HepG2 (cell line): ENCODE data around the gene MCF2L.

Experiments
- EZH2 ChIP-seq: conservative IDR thresholded peaks from 2 replicates; pipeline ENCODE4 v1.6.1; 2012; ENCODE audit warnings: mild to moderate bottlenecking, low read depth, low read length, moderate library complexity
- MXD1 ChIP-seq: sonication (generic); formaldehyde crosslinking; IDR thresholded peaks from 2 replicates; pipeline ENCODE4 v1.4.0; 2020; ENCODE audit warnings: mild to moderate bottlenecking, missing genetic modification reagents
- NFE2 ChIP-seq: sonication (generic); formaldehyde crosslinking; IDR thresholded peaks from 2 replicates; pipeline ENCODE4 v1.4.0; 2020; ENCODE audit warnings: missing genetic modification reagents
- NR1H2 ChIP-seq: sonication (generic); formaldehyde crosslinking; IDR thresholded peaks from 2 replicates; pipeline ENCODE4 v1.8.1; 2022; ENCODE audit warnings: low read depth, missing genetic modification reagents, borderline replicate concordance
- ONECUT2 ChIP-seq: sonication (generic); formaldehyde crosslinking; IDR thresholded peaks from 2 replicates; pipeline ENCODE4 v1.4.0; 2020; ENCODE audit warnings: missing genetic modification reagents
- RFX1 ChIP-seq: fragments of 450-650 bp; IDR thresholded peaks from 2 replicates; pipeline ENCODE4 v1.6.1; 2017
- SCMH1 ChIP-seq: sonication (generic); formaldehyde crosslinking; IDR thresholded peaks from 2 replicates; pipeline ENCODE4 v1.9.0; 2021; ENCODE audit warnings: missing genetic modification reagents, mild to moderate bottlenecking, borderline replicate concordance
- ZBTB20 ChIP-seq: sonication (generic); formaldehyde crosslinking; IDR thresholded peaks from 2 replicates; pipeline ENCODE4 v1.8.1; 2023; ENCODE audit warnings: missing genetic modification reagents, low read depth, mild to moderate bottlenecking, borderline replicate concordance
- ZBTB4 ChIP-seq: sonication (generic); formaldehyde crosslinking; IDR thresholded peaks from 2 replicates; pipeline ENCODE4 v1.4.0; 2020; ENCODE audit warnings: missing genetic modification reagents, mild to moderate bottlenecking, borderline replicate concordance
- ZNF652 ChIP-seq: IDR thresholded peaks from 2 replicates; pipeline ENCODE4 v1.6.1; 2016; ENCODE audit warnings: low read depth, borderline replicate concordance
- TF ChIP-seq, protein P1 (sequence below): sonication (generic); formaldehyde crosslinking; IDR thresholded peaks from 2 replicates; pipeline ENCODE4 v1.5.0; 2020; ENCODE audit warnings: mild to moderate bottlenecking, missing genetic modification reagents, moderate library complexity
- TF ChIP-seq, protein P2 (sequence below): sonication (generic); formaldehyde crosslinking; IDR thresholded peaks from 2 replicates; pipeline ENCODE4 v1.5.0; 2020; ENCODE audit warnings: missing genetic modification reagents

GRCh38 chr13:112994084-112994780 lies 25.2 kb downstream of the MCF2L start:
- TF ChIP-seq ZBTB4 (CRISPR knock-in tag) (no peak), NR1H2 (CRISPR knock-in tag) (no peak), EZH2 (no peak), RFX1 (no peak), NFE2 (CRISPR knock-in tag) (no peak), ZNF652 (no peak), ONECUT2 (no peak), SCMH1 (CRISPR knock-in tag) (no peak), ZBTB20 (CRISPR knock-in tag) (no peak), MXD1 (CRISPR knock-in tag) (no peak)
- TF ChIP-seq, protein P1, sequence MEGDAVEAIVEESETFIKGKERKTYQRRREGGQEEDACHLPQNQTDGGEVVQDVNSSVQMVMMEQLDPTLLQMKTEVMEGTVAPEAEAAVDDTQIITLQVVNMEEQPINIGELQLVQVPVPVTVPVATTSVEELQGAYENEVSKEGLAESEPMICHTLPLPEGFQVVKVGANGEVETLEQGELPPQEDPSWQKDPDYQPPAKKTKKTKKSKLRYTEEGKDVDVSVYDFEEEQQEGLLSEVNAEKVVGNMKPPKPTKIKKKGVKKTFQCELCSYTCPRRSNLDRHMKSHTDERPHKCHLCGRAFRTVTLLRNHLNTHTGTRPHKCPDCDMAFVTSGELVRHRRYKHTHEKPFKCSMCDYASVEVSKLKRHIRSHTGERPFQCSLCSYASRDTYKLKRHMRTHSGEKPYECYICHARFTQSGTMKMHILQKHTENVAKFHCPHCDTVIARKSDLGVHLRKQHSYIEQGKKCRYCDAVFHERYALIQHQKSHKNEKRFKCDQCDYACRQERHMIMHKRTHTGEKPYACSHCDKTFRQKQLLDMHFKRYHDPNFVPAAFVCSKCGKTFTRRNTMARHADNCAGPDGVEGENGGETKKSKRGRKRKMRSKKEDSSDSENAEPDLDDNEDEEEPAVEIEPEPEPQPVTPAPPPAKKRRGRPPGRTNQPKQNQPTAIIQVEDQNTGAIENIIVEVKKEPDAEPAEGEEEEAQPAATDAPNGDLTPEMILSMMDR (CRISPR knock-in tag): no peak
- TF ChIP-seq, protein P2, sequence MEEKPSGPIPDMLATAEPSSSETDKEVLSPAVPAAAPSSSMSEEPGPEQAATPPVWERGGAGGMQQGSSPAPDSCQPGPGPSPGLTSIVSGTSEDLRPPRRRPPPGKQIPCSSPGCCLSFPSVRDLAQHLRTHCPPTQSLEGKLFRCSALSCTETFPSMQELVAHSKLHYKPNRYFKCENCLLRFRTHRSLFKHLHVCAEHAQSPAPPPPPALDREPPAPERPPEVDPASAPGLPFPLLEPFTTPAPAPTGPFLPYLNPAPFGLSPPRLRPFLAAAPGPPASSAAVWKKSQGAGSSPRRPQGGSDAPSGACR (CRISPR knock-in tag): no peak
